ENCODE measurements around the gene CCDC170.

Gene CCDC170

DNA sequence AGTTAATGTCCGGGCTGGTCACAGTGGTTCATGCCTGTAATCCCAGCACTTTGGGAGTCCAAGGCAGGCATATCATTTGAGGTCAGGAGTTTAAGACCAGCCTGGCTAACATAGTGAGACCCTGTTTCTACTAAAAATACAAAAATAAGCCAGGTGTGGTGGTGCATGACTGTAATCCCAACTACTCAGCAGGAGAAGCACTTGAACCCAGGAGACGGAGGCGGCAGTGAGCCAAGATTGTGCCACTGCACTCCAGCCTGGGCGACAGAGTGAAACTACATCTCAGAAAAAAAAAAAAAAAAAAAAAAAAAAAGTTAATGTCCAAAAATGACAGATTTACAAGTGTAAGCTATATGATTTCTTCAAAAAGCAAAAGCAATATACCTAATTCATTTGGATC, 124.9 kb downstream of the CCDC170 start:
- no peak for DNase-seq

DNA sequence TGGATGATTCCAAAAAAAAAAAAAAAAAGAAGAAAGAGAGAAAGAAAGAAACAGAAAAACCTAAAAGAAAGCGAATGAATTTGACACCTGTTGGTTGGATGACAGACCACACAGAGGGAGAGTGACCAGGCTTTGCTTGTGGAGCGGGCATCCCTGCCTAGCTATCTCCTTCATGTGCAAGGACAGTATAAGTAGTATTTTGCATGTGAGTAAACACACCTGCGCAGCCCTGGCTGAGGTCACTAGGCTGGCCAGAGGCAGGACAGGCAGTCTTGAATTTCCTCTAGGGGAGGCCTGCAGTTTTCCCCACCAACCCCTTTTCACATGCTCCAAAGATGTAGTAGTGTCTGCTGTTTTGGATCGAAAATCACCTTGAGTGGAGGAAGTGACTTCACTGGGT, 126.4 kb downstream of the CCDC170 start:
- no peak for DNase-seq

DNA sequence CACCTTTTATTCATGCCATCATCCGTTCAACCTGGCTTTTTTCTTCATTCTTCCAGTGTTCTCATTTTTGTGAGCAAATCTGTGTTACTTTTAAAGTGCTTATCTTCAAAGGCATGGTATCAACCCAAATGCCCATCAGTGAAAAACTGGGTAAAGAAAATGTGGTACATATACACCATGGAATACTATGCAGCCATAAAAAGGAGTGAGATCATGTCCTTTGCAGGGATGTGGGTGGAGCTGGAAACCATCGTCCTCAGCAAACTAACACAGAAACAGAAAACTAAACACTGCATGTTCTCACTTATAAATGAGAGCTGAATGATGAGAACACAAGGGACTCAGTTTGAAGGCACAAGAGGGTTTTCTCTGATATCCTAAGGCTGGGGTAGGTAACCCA, 130.3 kb downstream of the CCDC170 start:
- no peak for DNase-seq

DNA sequence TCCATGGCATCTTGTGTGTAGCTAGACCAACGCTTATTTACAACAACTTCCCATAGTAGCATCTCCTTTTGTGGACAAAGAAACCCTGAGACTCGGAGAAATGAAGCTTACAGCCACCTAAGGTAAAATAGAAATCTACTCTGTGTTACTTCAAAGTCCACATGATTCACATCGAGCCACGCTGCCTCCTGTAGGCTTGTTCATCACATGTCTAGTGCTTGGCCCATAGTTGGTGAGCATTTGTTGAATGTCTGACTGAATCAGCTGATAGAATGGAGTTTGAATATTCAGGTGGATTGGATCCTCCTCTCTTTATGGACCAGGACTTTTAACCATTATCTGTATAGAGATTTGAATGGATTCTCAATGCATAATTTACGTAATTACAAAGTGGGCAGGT, 130.7 kb downstream of the CCDC170 start:
- no peak for DNase-seq

DNA sequence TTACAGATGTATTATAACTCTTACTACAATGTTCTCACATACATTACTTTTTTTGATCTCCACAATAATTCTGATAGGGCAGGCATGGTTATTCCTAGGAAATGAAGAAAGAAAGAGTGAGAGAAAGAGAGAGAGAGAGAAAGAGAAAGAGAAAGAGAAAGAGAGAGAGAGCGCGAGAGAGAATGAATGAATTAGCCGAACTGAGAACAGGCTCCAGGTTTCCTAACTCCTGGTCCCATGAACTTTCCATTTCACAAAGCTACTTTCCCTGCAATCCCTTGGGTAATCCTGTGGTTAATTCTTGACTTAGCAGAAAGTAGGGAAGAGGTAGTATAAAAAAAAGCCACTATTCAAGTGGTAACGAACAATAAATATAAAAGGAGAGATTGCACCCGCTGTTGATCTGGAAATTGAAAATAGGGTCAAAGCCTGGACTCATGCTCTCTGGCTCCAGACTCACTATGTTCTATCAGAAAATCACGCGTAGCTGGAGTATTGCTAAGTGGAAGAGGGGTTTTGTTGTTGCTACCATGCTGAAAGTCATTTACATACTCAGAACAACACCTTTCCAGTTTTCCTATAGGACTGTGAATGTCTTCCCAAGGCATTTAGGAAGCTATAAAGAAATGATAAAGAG, 131.2 kb downstream of the CCDC170 start:
- DNase-seq = no peak

DNA sequence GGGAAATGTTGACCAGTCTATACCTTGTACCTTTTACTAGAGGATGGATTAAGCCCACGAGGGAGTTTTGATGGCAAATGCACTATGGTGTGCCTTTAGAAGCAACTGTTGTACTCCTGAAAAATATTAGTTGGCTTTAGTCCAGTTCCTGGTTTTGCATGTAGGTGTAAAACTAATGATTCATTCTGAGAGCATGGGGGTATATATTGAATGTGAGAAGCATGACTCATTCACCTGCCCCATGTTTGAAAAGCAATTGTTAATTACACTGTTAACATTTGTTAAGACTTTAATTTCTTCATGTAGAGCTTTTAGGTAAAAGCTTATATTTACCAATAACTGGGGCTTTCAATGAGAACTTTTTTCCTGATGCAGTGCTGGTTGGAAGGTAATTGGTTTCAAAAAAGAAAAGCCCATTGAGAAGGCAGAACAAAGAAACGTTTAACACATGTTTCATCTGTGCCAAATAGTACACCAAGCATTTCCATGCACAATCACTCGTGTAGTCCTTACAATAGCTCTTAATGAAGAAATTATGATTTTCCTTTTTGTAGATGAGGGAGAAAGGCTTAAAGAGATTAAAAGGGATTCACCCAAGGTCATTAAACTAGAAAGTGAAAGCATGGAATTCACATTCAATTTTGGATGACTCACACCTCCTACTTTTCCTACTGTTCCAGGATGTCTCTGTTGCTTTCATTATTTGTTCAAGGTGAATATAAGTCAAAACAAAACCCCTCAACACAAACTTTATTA, 134.1 kb downstream of the CCDC170 start:
- DNase-seq = peak in 1 of 2 experiments; percentile 42

DNA sequence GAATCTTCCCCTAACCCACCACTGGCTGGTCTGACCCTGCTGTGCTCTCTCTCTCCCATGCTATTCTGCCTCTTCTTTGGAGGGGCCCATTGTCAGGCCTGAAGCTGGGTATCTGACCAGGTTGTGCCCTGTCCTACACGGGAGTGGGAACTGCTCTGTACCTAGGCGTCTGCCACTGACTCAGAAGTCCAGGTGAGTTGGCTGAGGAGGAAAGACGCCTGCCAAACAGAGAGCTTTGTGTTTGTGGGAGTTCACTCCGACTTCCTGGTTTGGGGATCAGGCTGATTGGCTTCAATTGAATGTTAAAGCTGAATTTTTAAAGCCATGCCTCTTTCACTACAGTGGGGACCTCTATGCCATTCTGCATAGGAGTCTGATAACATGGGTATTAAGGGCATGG, 136.0 kb downstream of the CCDC170 start:
- DNase-seq = no peak

DNA sequence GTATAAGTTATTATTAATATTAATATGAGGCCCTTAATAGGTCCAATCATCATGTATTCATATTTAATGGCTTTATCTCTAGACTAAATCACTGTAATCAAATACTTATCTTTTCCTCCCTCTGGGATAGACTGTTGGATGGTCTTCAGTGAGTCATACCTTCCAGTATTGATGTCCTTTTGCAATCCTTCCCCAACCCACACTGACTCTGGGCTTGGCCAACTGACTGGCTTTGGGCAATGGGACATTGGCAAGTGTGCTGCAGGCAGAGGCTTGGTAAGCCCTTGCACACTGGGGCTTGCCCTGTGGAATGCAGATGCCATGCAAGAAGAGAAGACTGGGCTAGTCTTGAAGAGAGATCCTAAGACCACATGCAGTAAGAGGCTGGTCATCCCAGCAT, 136.6 kb downstream of the CCDC170 start:
- no peak for DNase-seq

DNA sequence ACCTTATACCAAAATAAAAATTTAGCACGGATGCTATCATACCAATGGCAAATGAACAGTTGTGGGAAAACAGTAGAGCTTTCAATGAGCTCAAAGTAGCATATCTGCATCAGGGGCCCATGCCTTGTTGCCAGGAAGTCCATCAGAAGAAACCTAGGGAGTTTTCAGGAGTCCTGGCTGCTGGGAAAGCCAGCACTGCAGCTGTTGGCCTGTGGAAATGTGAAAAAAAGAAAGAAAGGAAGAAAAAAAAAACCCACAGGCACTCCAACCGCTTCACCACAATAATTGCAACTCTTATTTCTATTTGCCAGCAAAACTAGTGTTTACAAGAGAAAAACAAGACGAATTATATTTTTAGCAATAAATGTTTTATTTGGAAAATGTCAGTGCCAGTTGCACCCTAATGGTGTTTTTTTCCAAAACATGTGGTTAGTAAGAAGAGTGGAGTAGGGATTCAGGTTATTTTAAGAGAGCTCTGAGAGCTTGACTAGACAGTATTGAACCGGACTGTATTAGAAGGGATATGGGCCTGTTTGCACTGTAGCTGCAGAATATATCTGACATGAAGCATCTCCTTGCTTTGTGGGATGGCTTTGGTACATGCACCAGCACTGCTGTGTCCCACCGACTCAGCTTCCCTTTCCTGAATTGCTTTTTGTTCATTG, 137.3 kb downstream of the CCDC170 start:
- no peak for DNase-seq

DNA sequence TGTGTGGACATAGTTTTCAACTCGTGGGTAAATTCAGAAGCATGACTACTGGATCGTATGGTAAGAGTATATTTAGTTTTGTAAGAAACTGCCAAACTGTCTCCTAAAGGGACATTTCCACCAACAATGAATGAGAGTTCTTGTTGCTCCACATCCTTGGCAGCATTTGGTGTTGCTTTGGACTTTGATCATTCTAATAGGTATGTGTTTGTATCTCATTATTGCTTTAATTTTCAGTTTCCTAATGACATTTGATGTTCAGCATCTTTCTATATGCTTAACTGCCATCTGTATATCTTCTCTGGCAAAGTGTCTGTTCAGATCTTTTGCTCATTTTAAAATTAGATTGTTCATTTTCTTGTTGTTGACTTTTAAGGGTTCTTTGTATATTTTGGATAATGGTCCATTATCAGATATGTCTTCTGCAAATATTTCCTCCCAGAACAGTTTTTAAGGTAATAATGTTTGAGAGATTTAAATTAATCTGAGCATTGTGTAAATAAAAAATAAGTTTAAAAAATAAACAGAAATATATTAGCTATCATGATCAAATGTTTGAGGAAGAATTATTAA, 138.7 kb downstream of the CCDC170 start:
- no peak for DNase-seq

DNA sequence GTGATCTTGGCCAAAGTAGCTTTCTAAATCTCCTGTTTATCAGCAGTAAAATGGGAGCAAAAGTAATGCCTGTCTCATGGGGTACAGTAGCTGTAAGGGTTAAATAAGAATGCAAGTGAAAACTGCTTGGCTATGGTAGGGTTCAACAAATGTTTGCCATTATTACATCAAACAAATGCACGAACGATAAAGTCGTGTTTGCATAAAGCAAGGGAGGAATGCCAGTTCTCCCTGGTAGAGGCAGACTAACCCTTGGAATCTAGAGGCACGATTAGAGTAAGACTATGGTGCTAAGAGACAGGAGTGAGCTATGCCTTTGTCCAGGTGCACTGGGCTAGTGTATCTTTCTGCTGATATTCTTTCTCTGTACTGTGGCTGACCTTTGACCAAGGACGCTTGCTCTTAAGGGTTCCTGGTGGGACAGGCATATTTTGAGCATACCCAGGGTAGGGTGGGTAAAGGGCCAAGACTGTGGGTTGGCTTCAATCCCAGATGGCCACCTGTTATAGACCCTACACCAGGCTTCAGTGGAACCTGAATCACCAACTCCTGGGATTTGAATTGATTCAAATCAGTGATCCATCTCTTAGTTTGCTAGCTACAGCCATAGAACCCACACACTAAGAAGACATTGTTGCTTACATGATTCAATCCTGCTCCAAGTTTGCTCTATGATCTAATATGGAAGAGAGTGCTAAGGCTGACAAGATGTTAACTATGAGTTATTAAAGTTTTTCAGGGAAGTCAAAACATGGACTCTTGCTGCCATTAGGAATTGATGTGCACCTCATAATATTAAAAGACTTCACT, 139.9 kb downstream of the CCDC170 start:
- no peak for DNase-seq

DNA sequence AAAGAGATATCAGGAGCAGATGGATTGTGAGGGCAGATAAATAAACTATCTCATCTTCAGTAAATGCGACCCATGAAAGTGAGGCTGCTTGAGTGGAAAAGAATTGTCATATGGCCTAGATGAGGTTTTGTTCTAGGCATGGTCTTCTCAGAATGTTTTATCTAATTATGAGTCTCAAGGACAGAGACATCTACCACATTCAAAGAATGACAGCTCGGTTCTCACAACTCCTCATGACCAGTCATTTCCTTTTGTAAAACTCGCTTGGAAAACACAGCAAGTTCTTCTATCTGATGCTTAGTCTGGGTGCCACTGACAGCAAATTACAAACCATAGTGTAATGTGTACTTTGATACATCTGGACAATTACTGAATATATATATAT, 140.5 kb downstream of the CCDC170 start:
- DNase-seq = no peak

DNA sequence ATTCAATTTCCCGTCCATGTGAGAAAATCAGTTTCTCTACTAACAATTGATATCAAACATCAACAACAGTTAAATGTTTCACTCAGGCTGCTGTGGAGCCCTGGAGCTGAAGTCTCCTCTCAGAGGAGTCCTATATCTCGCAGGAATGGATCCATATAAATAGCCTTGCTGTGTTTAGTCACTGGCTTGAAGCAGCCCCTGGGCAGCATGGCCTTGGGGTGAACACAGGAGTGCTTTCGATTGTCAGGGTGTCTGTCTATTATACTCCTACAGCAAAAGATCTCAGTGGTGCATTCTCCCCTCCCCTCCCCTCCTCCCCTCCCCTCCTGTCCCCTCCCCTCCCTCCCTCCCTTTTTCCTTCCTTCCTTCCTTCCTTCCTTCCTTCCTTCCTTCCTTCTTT, 141.9 kb downstream of the CCDC170 start:
- no peak for DNase-seq

DNA sequence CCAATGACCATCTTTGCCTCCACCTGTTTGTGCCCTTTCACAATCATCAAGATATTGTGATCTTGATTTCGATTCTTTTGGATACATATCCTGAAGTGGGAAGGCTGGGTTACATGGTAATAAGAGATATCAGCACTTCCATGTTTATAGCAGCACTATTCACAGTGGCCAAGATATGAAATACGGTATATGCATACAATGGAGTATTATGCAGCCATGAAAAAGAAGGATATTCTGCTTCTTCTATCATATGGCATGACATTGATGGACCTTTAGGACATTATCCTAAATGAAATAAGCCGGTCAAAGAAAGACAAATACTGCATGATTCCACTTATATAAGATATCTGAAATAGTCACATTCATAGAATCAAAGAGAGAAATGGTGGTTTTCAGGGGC, 144.0 kb downstream of the CCDC170 start:
- DNase-seq = no peak

DNA sequence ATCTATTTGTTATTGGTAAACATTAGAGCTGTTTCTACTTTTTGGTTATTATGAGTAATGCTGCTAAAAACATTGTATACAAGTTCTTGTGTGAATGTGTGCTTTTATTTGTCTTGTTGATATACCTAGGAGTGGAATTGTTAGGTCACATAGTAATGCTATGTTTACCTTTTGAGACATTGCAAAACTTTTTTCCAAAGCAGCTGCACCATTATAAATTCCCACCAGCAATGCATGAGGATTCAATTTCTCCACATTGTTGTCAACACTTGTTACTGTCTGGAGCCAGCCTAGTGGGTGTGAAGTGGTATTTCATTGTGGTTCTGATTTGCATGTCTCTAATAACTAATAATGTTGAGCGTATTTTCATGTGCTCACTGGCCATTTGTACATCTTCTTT, 145.9 kb downstream of the CCDC170 start:
- no peak for DNase-seq

DNA sequence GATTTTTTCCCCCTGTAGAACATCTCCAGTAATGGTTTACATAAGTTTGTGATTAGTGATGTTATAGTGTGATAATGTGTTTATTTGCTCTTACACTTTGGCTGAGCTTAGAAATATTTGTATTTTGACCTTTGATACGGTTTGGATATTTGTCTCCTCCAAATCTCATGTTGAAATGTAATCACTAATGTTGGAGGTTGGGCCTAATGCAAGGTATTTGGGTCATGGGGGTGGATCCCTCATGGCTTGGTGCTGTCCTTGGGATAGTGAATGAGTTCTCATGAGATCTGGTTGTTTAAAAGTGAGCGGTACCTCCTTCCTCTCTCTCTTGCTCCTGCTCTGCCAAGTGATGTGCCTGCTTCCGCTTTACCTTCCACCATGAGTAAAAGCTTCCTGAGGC, 147.2 kb downstream of the CCDC170 start:
- DNase-seq = no peak

DNA sequence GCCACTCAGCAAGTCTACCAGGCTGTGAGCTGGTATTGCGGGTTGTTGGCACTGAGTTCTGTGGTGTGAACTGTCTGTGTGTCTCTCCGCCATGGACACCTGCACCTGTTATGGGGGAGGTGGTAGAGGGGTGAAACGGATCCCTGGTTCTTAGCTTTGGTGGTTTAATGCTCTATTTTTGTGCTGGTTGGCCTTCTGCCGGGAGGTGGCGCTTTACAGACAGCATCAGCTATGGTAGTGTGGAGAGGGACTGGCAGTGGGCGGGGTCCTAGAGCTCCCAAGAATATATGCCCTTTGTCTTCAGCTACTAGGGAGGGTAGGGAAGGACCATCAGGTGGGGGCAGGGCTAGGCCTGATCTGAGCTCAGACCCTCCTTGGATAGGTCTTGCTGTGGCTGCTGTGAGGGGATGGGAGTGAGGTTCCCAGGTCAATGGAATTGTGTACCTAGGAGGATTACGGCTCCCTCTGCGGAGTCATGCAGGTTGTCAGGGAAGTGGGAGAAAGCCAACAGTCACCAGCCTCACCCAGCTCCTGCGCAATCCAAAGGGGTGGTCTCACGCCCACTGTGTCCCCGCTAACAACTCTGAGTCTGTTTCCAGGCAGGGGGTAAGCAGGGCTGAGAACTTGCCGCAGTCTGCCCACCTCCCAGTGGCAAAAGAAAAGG, 154.3 kb downstream of the CCDC170 start:
- no peak for DNase-seq

DNA sequence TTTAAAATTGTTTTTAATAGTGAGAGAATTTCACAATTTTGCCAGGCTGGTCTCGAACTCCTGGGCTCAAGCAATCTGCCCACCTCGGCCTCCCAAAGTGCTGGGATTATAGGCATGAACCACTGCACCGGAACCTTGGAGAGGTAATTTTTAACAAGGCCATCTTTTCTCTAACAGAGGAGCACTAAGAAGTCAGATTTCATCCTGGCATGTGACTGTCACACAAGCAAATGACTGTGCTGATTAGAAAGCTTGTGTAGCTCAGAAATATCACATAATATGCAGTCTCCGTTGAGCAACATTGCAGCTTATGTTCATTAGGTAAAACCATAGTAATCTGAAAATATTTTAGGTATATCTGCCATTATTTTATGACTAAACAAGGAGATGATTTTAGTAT, 156.0 kb downstream of the CCDC170 start:
- no peak for DNase-seq

DNA sequence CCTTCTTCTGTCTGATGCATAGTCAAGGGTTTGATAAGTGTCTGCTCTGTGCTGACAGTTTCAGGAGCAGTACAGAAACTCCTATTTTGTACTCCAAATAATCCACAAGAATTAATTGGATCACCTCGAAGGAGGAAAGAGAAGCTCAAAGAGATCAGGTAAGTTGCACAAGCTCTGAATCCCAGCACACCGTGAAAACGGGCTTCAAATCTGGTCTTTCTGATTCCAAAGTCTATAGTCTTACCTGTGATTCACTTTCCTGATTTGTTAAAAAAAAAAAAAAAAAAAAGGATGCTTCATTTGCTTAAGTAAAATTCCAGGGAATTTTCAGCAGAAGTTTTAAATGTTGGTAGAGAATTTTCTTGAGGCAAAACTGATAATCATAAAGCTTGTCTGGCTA, 157.8 kb downstream of the CCDC170 start:
- DNase-seq = no peak

DNA sequence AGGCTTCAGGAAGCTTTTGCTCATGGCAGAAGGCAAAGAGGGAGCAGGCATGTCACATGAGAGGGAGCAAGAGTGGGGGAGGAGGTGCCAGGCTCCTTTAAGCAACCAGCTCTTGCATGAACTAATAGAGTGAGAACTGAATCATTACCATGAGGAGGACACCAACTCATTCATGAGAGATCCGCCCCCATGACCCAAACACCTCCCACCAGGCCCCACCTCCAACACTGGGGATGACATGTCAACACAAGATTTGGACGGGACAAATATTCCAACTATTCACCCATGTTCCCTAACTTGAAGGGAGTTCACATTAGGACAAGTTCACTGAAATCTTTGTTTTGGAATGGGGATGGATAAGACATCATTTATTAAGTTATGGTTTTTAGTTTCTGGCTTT, 158.5 kb downstream of the CCDC170 start:
- no peak for DNase-seq

DNA sequence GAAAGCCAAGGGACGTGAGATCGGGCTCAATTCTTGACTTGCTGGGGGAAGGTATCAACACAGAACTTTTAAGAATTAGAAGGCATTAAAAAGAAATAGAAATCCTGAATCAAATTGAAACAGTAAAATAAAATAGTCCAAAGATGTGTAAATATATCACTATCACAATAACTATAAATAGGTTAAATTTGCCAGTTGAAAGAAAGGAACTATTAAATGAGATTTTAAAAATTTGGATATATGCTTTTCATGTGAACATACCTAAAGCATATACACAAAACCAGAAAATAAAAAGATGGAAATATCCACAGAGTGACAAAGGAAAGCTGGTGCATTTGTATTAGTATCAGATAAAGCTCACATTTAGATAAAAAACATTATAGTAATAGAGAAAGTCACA, 161.3 kb downstream of the CCDC170 start:
- no peak for DNase-seq

DNA sequence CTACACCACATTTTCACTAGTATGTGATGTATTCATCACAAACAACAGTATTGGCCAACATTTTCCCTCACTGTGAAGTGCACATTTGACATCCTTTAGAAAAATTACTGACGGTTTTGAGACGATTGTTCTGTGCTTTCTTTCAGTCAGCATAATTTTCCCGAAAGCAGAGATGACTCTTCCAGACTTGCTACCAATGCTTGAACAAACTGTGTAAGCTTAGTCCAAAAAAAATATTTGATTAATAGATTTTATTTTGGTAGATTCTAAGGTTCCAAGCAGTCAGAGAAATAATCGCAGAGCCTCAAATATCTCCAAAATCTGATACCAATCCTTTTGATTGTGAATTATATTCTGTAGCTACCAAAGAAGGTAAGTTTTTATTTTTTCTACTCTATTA, 162.6 kb downstream of the CCDC170 start:
- no peak for DNase-seq

DNA sequence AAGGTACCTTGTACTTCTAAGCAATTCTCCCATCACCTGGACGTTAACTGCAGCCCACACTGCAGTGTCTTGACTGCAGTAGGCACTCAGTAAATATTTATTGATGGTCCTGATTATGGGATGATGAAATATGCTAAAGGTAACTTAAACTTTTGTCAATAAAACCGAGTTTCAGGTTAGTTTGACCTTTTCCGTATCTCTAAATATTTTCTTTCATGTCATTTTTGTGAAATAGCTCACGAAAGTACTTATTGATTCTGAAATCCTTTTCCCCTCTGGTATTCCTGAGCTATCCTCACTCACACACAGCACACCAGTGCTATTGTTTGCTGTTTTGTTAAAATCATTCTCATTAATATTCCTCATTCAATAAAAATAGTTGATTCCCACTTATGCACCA, 164.3 kb downstream of the CCDC170 start:
- no peak for DNase-seq
